Peyer's patch (tissue), 4 donors: ENCODE measurements around the gene GLTP. TPM values are rescaled to one million over a fixed set of nuclear protein-coding genes. Genes with fewer than 3 reads are reported as not detected.

Source experiments
- DNase-seq, 3 donors: peaks; one replicate each; pipeline ENCODE4 v3.0.0-alpha.2; 2017 to 2019
- H3K27ac ChIP-seq, 4 donors: fragments of 200-600 bp; sonication (generic); one replicate each; pipeline ENCODE4 v1.5.1; 2016 to 2019
- H3K27me3 ChIP-seq, 2 donors: fragments of 200-600 bp; sonication (generic); one replicate each; pipeline ENCODE4 v1.5.1; 2019
- H3K36me3 ChIP-seq, 3 donors: fragments of 200-600 bp; sonication (generic); one replicate each; pipeline ENCODE4 v1.5.1; 2016 to 2019
- H3K4me1 ChIP-seq, 4 donors: fragments of 200-600 bp; sonication (generic); one replicate each; pipeline ENCODE4 v1.5.1; 2016 to 2019
- H3K4me3 ChIP-seq, 4 donors: fragments of 200-600 bp; sonication (generic); 1 replicate in 3 of 4; 2 replicates in 1 of 4; pipeline ENCODE4 v1.5.1; 2016 to 2019; ENCODE audit warnings: mild to moderate bottlenecking in 1 of 4
- H3K9me3 ChIP-seq, 4 donors: fragments of 200-600 bp; sonication (generic); one replicate each; pipeline ENCODE4 v1.5.1; 2016 to 2019; ENCODE audit warnings: mild to moderate bottlenecking in 1 of 4
- CTCF ChIP-seq, 6 experiments: fragments of 450-650 bp in 4 of 6; fragments of 200-600 bp in 2 of 6; sonication (generic) in 1 of 6; IDR thresholded peaks; one replicate each; pipeline ENCODE4 v1.5.1; 2017 to 2019; ENCODE audit warnings: antibody characterized with exemption in 6 of 6, mild to moderate bottlenecking in 3 of 6, moderate library complexity in 1 of 6
- POLR2A ChIP-seq, 2 donors: fragments of 450-650 bp; IDR thresholded peaks; one replicate each; pipeline ENCODE4 v1.5.1; 2017; ENCODE audit warnings: antibody characterized with exemption in 2 of 2, mild to moderate bottlenecking in 2 of 2, moderate library complexity in 2 of 2
- total RNA-seq, 4 donors: library from RNA; depleted of rRNA; stranded (reverse); fragments of >200 nt; gene quantifications; one replicate each; pipeline ENCODE4 v1.1.0, GENCODE V29; 2016

GLTP gene
- total RNA-seq, 4 donors from 2014 or later, result 27.2 to 149 (median 141) TPM

GRCh38 chr12:109839444-109839843, 40.9 kb downstream of the GLTP start:
- no peak for TF ChIP-seq POLR2A (IDR thresholded peaks at IDR 0.05)
- no peak for TF ChIP-seq CTCF (IDR thresholded peaks at IDR 0.05)
- Histone ChIP-seq H3K36me3 (no peaks in the 10 kb centered on the region), H3K4me1 (no peaks in the 10 kb centered on the region), H3K27ac (no peak overlapping the region), H3K27me3 (no peaks in the 10 kb centered on the region), H3K4me3 (no peak overlapping the region), H3K9me3 (no peaks in the 10 kb centered on the region)
- no peak for DNase-seq

- no peaks in the 10 kb centered on the region for H3K9me3 ChIP-seq
- H3K4me3 ChIP-seq, result no peak overlapping the region
- no peaks in the 10 kb centered on the region for H3K36me3 ChIP-seq
- TF ChIP-seq POLR2A (IDR thresholded peaks at IDR 0.05) (no peak), CTCF (IDR thresholded peaks at IDR 0.05) (no peak)
- H3K4me1 ChIP-seq, result peaks cover 0 to 5% (median 0%) of the 10 kb centered on the region in 4 donors
- H3K27ac ChIP-seq, result no peak overlapping the region
- H3K27me3 ChIP-seq, result no peaks in the 10 kb centered on the region
- DNase-seq, result peak in 1 of 3 donors; percentile 62
Observed at GRCh38 chr12:109836916-109837315, 43.4 kb downstream of the GLTP start.

GRCh38 chr12:109835827-109836226, 44.5 kb downstream of the GLTP start:
- no peak for DNase-seq
- no peak for TF ChIP-seq POLR2A (IDR thresholded peaks at IDR 0.05)
- TF ChIP-seq CTCF (IDR thresholded peaks at IDR 0.05), result no peak
- H3K4me3 ChIP-seq, result no peak overlapping the region
- no peak overlapping the region for H3K27ac ChIP-seq
- H3K9me3 ChIP-seq, result no peaks in the 10 kb centered on the region
- no peaks in the 10 kb centered on the region for H3K36me3 ChIP-seq
- no peaks in the 10 kb centered on the region for H3K27me3 ChIP-seq
- H3K4me1 ChIP-seq, result peaks cover 0 to 5% (median 0%) of the 10 kb centered on the region in 4 donors

GRCh38 chr12:109833307-109834189, 46.8 kb downstream of the GLTP start, which contains the start of gene TRPV4:
Gene TRPV4, minus strand, starts transcription at chr12:109833398. Its CDS starts 18,602 bp downstream, at chr12:109814796.
- Histone ChIP-seq H3K36me3 (no peaks in the 10 kb centered on the region), H3K4me1 (peaks cover 0 to 5% (median 0%) of the 10 kb centered on the region in 4 donors), H3K27me3 (no peaks in the 10 kb centered on the region), H3K4me3 (peak within 1 kb of the TSS; percentile 5 to 56 (median 40)), H3K27ac (no peak within 1 kb of the TSS), H3K9me3 (no peaks in the 10 kb centered on the region)
- no peak for DNase-seq
- TF ChIP-seq CTCF (IDR thresholded peaks at IDR 0.05) (no peak), POLR2A (IDR thresholded peaks at IDR 0.05) (no peak)

- Histone ChIP-seq H3K9me3 (no peaks in the 10 kb centered on the region), H3K27me3 (no peaks in the 10 kb centered on the region), H3K4me1 (peaks cover 0 to 5% (median 0%) of the 10 kb centered on the region in 4 donors), H3K36me3 (no peaks in the 10 kb centered on the region), H3K4me3 (peak overlapping the region; percentile 5 to 56 (median 40)), H3K27ac (no peak overlapping the region)
- no peak for DNase-seq
- TF ChIP-seq POLR2A (IDR thresholded peaks at IDR 0.05), result no peak
- no peak for TF ChIP-seq CTCF (IDR thresholded peaks at IDR 0.05)
Observed at GRCh38 chr12:109832541-109833306, 47.6 kb downstream of the GLTP start.
